GM18519 (cell line): ENCODE results near the gene CEP78.
"Not testable (repeated sequence)": the region's sequence is repeated elsewhere in the genome, so short reads cannot be mapped to it uniquely, and the experiment has no call there.

Source experiments
- ATAC-seq: cut with Tn5 transposase; IDR thresholded peaks from one replicate; pipeline ENCODE4 v1.9.1; 2021; ENCODE audit warnings: mild to moderate bottlenecking, moderate library complexity; ENCODE audit not compliant: unreplicated experiment, low FRiP score

The CEP78 gene

GRCh38 chr9:78232471-78232870, 3.4 kb upstream of the CEP78 start:
- ATAC-seq = not testable (repeated sequence)

- no peak for ATAC-seq
Observed at GRCh38 chr9:78234810-78235209, 1.1 kb upstream of the CEP78 start.

- ATAC-seq = no peak
Observed at GRCh38 chr9:78235256-78235761, 566 bp upstream of the CEP78 start.

- peak; percentile 7 for ATAC-seq
Observed at GRCh38 chr9:78236551-78236910, 656 bp downstream of the CEP78 start.

GRCh38 chr9:78238046-78239038, 2.5 kb downstream of the CEP78 start:
- no peak for ATAC-seq

GRCh38 chr9:78239506-78239905, 3.6 kb downstream of the CEP78 start:
- no peak for ATAC-seq

GRCh38 chr9:78242041-78242440, 6.2 kb downstream of the CEP78 start:
- ATAC-seq = no peak

GRCh38 chr9:78243130-78243529, 7.3 kb downstream of the CEP78 start:
- ATAC-seq = no peak

- no peak for ATAC-seq
Observed at GRCh38 chr9:78245401-78245800, 9.5 kb downstream of the CEP78 start.

GRCh38 chr9:78248635-78249034, 12.8 kb downstream of the CEP78 start:
- no peak for ATAC-seq

- ATAC-seq = no peak
Observed at GRCh38 chr9:78249542-78249941, 13.7 kb downstream of the CEP78 start.

GRCh38 chr9:78252616-78253015, 16.7 kb downstream of the CEP78 start:
- ATAC-seq = no peak

- ATAC-seq = no peak
Observed at GRCh38 chr9:78253285-78253684, 17.4 kb downstream of the CEP78 start.

GRCh38 chr9:78261403-78262001, 25.6 kb downstream of the CEP78 start:
- ATAC-seq = no peak

- ATAC-seq = no peak
Observed at GRCh38 chr9:78262655-78263054, 26.8 kb downstream of the CEP78 start.

GRCh38 chr9:78267889-78268288, 32.0 kb downstream of the CEP78 start:
- ATAC-seq = no peak

GRCh38 chr9:78269784-78270183, 33.9 kb downstream of the CEP78 start:
- ATAC-seq = no peak

- ATAC-seq = no peak
Observed at GRCh38 chr9:78272307-78272706, 36.4 kb downstream of the CEP78 start.

- no peak for ATAC-seq
Observed at GRCh38 chr9:78273761-78274160, 37.9 kb downstream of the CEP78 start.

GRCh38 chr9:78278177-78278777, 42.4 kb downstream of the CEP78 start:
- ATAC-seq = no peak

GRCh38 chr9:78278801-78279200, 42.9 kb downstream of the CEP78 start:
- no peak for ATAC-seq
